ENCODE results near the gene TPP2.

The TPP2 gene

GRCh38 chr13:102680842-102681740 is 84.3 kb downstream of the TPP2 start:
- TF ChIP-seq CTCF (IDR thresholded peaks at IDR 0.05) (no peak), ZFX (IDR thresholded peaks at IDR 0.05; ENCODE audit: borderline replicate concordance) (no peak)
- H3K27ac ChIP-seq, result no peak overlapping the region

GRCh38 chr13:102682211-102682610 is 85.4 kb downstream of the TPP2 start:
- no peak for TF ChIP-seq CTCF (IDR thresholded peaks at IDR 0.05)
- TF ChIP-seq ZFX (IDR thresholded peaks at IDR 0.05; ENCODE audit: borderline replicate concordance), result no peak
- H3K27ac ChIP-seq, result no peak overlapping the region

- TF ChIP-seq CTCF (IDR thresholded peaks at IDR 0.05), result no peak
- TF ChIP-seq ZFX (IDR thresholded peaks at IDR 0.05; ENCODE audit: borderline replicate concordance), result no peak
- no peak overlapping the region for H3K27ac ChIP-seq
Observed at GRCh38 chr13:102682727-102683126, 85.9 kb downstream of the TPP2 start.

GRCh38 chr13:102683637-102684036 is 86.9 kb downstream of the TPP2 start:
- TF ChIP-seq ZFX (IDR thresholded peaks at IDR 0.05; ENCODE audit: borderline replicate concordance) (no peak), CTCF (IDR thresholded peaks at IDR 0.05) (no peak)
- no peak overlapping the region for H3K27ac ChIP-seq

- TF ChIP-seq CTCF (IDR thresholded peaks at IDR 0.05) (no peak), ZFX (IDR thresholded peaks at IDR 0.05; ENCODE audit: borderline replicate concordance) (no peak)
- no peak overlapping the region for H3K27ac ChIP-seq
Observed at GRCh38 chr13:102686024-102686423, 89.2 kb downstream of the TPP2 start.

- H3K27ac ChIP-seq, result no peak overlapping the region
- TF ChIP-seq CTCF (IDR thresholded peaks at IDR 0.05), result no peak
- TF ChIP-seq ZFX (IDR thresholded peaks at IDR 0.05; ENCODE audit: borderline replicate concordance), result no peak
Observed at GRCh38 chr13:102687520-102687919, 90.7 kb downstream of the TPP2 start.

GRCh38 chr13:102688306-102688973 is 91.7 kb downstream of the TPP2 start:
- H3K27ac ChIP-seq, result no peak overlapping the region
- no peak for TF ChIP-seq CTCF (IDR thresholded peaks at IDR 0.05)
- no peak for TF ChIP-seq ZFX (IDR thresholded peaks at IDR 0.05; ENCODE audit: borderline replicate concordance)
